Loucy (cell line): ENCODE measurements around the gene PLEKHF1.

Experiments
- H2AFZ ChIP-seq: fragments of 200-600 bp; sonication (generic); 2 replicates; pipeline ENCODE4 v1.6.0; 2016; ENCODE audit warnings: antibody characterized with exemption, mild to moderate bottlenecking, low read length, moderate library complexity
- H3F3A ChIP-seq: fragments of 200-600 bp; 2 replicates; pipeline ENCODE4 v1.6.0; 2016; ENCODE audit warnings: antibody characterized with exemption, low read depth, mild to moderate bottlenecking
- H3K27me3 ChIP-seq: fragments of 200-600 bp; sonication (generic); 2 replicates; pipeline ENCODE4 v1.6.1; 2014; ENCODE audit warnings: low read length, mild to moderate bottlenecking; ENCODE audit not compliant: insufficient read depth, poor library complexity, severe bottlenecking
- H3K36me3 ChIP-seq: fragments of 200-600 bp; sonication (generic); 2 replicates; pipeline ENCODE4 v1.6.1; 2016; ENCODE audit warnings: low read length; ENCODE audit not compliant: insufficient read depth
- H3K4me1 ChIP-seq: fragments of 200-600 bp; sonication (generic); 2 replicates; pipeline ENCODE4 v1.5.1; 2014; ENCODE audit warnings: low read length, mild to moderate bottlenecking; ENCODE audit not compliant: insufficient read depth, poor library complexity, severe bottlenecking
- H3K4me2 ChIP-seq: fragments of 200-600 bp; sonication (generic); 2 replicates; pipeline ENCODE4 v1.6.0; 2014; ENCODE audit warnings: antibody characterized with exemption, low read length, low read depth, mild to moderate bottlenecking; ENCODE audit not compliant: poor library complexity, severe bottlenecking
- H3K4me3 ChIP-seq: fragments of 200-600 bp; sonication (generic); 2 replicates; pipeline ENCODE4 v1.5.1; 2014; ENCODE audit warnings: low read length, mild to moderate bottlenecking, mixed read lengths; ENCODE audit not compliant: poor library complexity, severe bottlenecking
- H3K79me2 ChIP-seq: fragments of 200-600 bp; sonication (generic); 2 replicates; pipeline ENCODE4 v1.6.1; 2014; ENCODE audit warnings: low read length; ENCODE audit not compliant: insufficient read depth
- H3K9ac ChIP-seq: fragments of 200-600 bp; sonication (generic); 2 replicates; pipeline ENCODE4 v1.6.0; 2014; ENCODE audit warnings: mild to moderate bottlenecking, low read depth, low read length, moderate library complexity; ENCODE audit not compliant: poor library complexity, severe bottlenecking
- H3K9me2 ChIP-seq: fragments of 200-600 bp; sonication (generic); replicated peaks from 2 replicates; pipeline ENCODE4 v1.6.1; 2016; ENCODE audit warnings: low read depth, low read length, mixed read lengths
- H3K9me3 ChIP-seq: fragments of 200-600 bp; sonication (generic); 2 replicates; pipeline ENCODE4 v1.6.1; 2014; ENCODE audit warnings: mild to moderate bottlenecking, antibody characterized with exemption, low read length, low read depth; ENCODE audit not compliant: insufficient read depth
- H4K20me1 ChIP-seq: fragments of 200-600 bp; sonication (generic); 2 replicates; pipeline ENCODE4 v1.6.0; 2014; ENCODE audit warnings: antibody characterized with exemption, low read length, mild to moderate bottlenecking; ENCODE audit not compliant: insufficient read depth, poor library complexity, severe bottlenecking
- CTCF ChIP-seq: fragments of 200-600 bp; sonication (generic); conservative IDR thresholded peaks from 2 replicates; pipeline ENCODE4 v1.5.1; 2014; ENCODE audit warnings: mild to moderate bottlenecking, antibody characterized with exemption, low read length
- EZH2phosphoT487 ChIP-seq: fragments of 200-600 bp; IDR thresholded peaks from 2 replicates; pipeline ENCODE4 v1.6.1; 2018; ENCODE audit warnings: antibody characterized with exemption, mild to moderate bottlenecking, moderate library complexity, borderline replicate concordance

Gene PLEKHF1

GRCh38 chr19:29617366-29618266 lies 47.6 kb upstream of the PLEKHF1 start:
- Histone ChIP-seq H3K79me2 (no peaks in the 10 kb centered on the region), H3F3A (no peaks in the 10 kb centered on the region), H3K4me2 (no peak overlapping the region), H3K4me3 (no peak overlapping the region), H3K9ac (no peak overlapping the region), H3K4me1 (peaks cover 22% of the 10 kb centered on the region), H3K9me3 (no peaks in the 10 kb centered on the region), H3K9me2 (no peaks in the 10 kb centered on the region), H4K20me1 (no peaks in the 10 kb centered on the region), H3K27me3 (no peaks in the 10 kb centered on the region), H3K36me3 (peaks cover 23% of the 10 kb centered on the region; the same call in 1 of the 2 replicates), H2AFZ (no peak overlapping the region)
- TF ChIP-seq EZH2phosphoT487 (no peak), CTCF (no peak)

GRCh38 chr19:29618434-29618833 lies 46.8 kb upstream of the PLEKHF1 start:
- no peak for TF ChIP-seq CTCF
- no peak for TF ChIP-seq EZH2phosphoT487
- H3K9ac ChIP-seq = no peak overlapping the region
- H3K4me1 ChIP-seq = peaks cover 22% of the 10 kb centered on the region
- no peaks in the 10 kb centered on the region for H3K9me3 ChIP-seq
- no peaks in the 10 kb centered on the region for H3K9me2 ChIP-seq
- H3K4me2 ChIP-seq = no peak overlapping the region
- H3K79me2 ChIP-seq = no peaks in the 10 kb centered on the region
- no peaks in the 10 kb centered on the region for H3F3A ChIP-seq
- no peak overlapping the region for H2AFZ ChIP-seq
- H4K20me1 ChIP-seq = no peaks in the 10 kb centered on the region
- H3K36me3 ChIP-seq = peaks cover 15% of the 10 kb centered on the region; the same call in 1 of the 2 replicates
- no peaks in the 10 kb centered on the region for H3K27me3 ChIP-seq
- H3K4me3 ChIP-seq = no peak overlapping the region

- H3K36me3 ChIP-seq = peaks cover 11% of the 10 kb centered on the region; the same call in 1 of the 2 replicates
- no peaks in the 10 kb centered on the region for H3K27me3 ChIP-seq
- H3K9me2 ChIP-seq = no peaks in the 10 kb centered on the region
- H3K4me3 ChIP-seq = no peak overlapping the region
- H3K4me2 ChIP-seq = no peak overlapping the region
- H3K9ac ChIP-seq = no peak overlapping the region
- H3K4me1 ChIP-seq = peaks cover 22% of the 10 kb centered on the region
- no peak overlapping the region for H2AFZ ChIP-seq
- no peaks in the 10 kb centered on the region for H3K79me2 ChIP-seq
- no peaks in the 10 kb centered on the region for H4K20me1 ChIP-seq
- TF ChIP-seq CTCF (no peak), EZH2phosphoT487 (no peak)
- no peaks in the 10 kb centered on the region for H3K9me3 ChIP-seq
- H3F3A ChIP-seq = no peaks in the 10 kb centered on the region
Observed at GRCh38 chr19:29618871-29619270, 46.4 kb upstream of the PLEKHF1 start.
